K562 (cell line): ENCODE data around the gene MYO15A. TPM values are rescaled to one million over a fixed set of nuclear protein-coding genes. Genes with fewer than 3 reads are reported as not detected.

ENCODE experiments used
- ATAC-seq: fragments of 200-7000 bp; cut with Tn5 transposase; 3 replicates; pipeline ENCODE4 v1.9.1; 2020; ENCODE audit warnings: moderate library complexity
- BruUV-seq: library from RNA; stranded (reverse); fragments of 400-500 nt; replicated peaks from 2 replicates; lab custom pipeline; 2021; lab: Mats Ljungman, UMichigan
- CTCF ChIA-PET: fragments of 300-600 bp; formaldehyde crosslinking; extraction: SDS; loops from one replicate; lab custom pipeline; 2021; ENCODE audit warnings: low intra/inter-chr PET ratio; lab: Yijun Ruan, JAX
- POLR2A ChIA-PET: fragments of 300-600, 350-650 bp; sonication (Branson Sonifier 250); formaldehyde crosslinking; extraction: SDS; loops from one replicate; lab custom pipeline; 2021; ENCODE audit warnings: antibody characterized with exemption, inconsistent platforms; lab: Yijun Ruan, JAX
- DNase-seq, 4 experiments: peaks; one replicate each; pipeline versions ENCODE4 v3.0.0 to v3.0.0-alpha.2; 2011 to 2018; ENCODE audit warnings: low spot score in 3 of 4, mixed read lengths in 3 of 4; ENCODE audit errors: extremely low read depth in 1 of 4
- FAIRE-seq: peaks from 2 replicates; lab custom pipeline; 2011; peaks lifted over from hg19 to GRCh38; lab: Jason Lieb, UNC
- H2AFZ ChIP-seq: 2 replicates; pipeline ENCODE4 v1.6.0; 2011; ENCODE audit warnings: low read depth, low read length, control low read depth, inconsistent platforms
- H3K27ac ChIP-seq: fragments of 200-600 bp; 3 replicates; pipeline ENCODE4 v1.8.0; 2011; ENCODE audit warnings: low read depth, mild to moderate bottlenecking, control low read depth, inconsistent platforms, low read length, moderate library complexity, mixed read lengths; ENCODE audit errors: extremely low read depth
- H3K27me3 ChIP-seq, 2 experiments: fragments of 300-600 bp in 1 of 2; 2 replicates in 1 of 2; 3 replicates in 1 of 2; pipeline versions ENCODE4 v1.6.0 to v1.8.0; 2011; ENCODE audit warnings: inconsistent platforms in 2 of 2, low read length in 2 of 2, mild to moderate bottlenecking in 1 of 2, mixed read lengths in 1 of 2, moderate library complexity in 1 of 2; ENCODE audit not compliant: control insufficient read depth in 2 of 2, insufficient read depth in 2 of 2
- H3K36me3 ChIP-seq: fragments of 300-600 bp; 3 replicates; pipeline ENCODE4 v1.8.0; 2011; ENCODE audit warnings: mild to moderate bottlenecking, low read length, inconsistent platforms; ENCODE audit not compliant: control insufficient read depth, insufficient read depth
- H3K4me1 ChIP-seq, 2 experiments: fragments of 200-600 bp in 1 of 2; replicated peaks in 1 of 2; 2 replicates in 1 of 2; 3 replicates in 1 of 2; pipeline versions ENCODE4 v1.5.1 to v1.8.0; 2011; ENCODE audit warnings: inconsistent platforms in 2 of 2, low read length in 2 of 2, mild to moderate bottlenecking in 1 of 2, mixed read lengths in 1 of 2, moderate library complexity in 1 of 2; ENCODE audit not compliant: control insufficient read depth in 2 of 2, insufficient read depth in 2 of 2
- H3K4me2 ChIP-seq: 2 replicates; pipeline ENCODE4 v1.6.1; 2011; ENCODE audit warnings: low read length, control low read depth, inconsistent platforms, mixed read lengths; ENCODE audit not compliant: insufficient read depth
- H3K4me3 ChIP-seq: fragments of 200-600 bp; sonication (generic), shearing (Covaris generic); 2 replicates; pipeline ENCODE4 v1.5.1; 2016; ENCODE audit warnings: control low read depth, inconsistent platforms
- H3K79me2 ChIP-seq: fragments of 200-600 bp; 3 replicates; pipeline ENCODE4 v1.8.0; 2011; ENCODE audit warnings: low read length, inconsistent platforms; ENCODE audit not compliant: control insufficient read depth, insufficient read depth
- H3K9ac ChIP-seq, 2 experiments: 2 replicates each; pipeline versions ENCODE4 v1.6.0 to v1.6.1; 2011; ENCODE audit warnings: low read depth in 2 of 2, low read length in 2 of 2, control low read depth in 1 of 2, inconsistent platforms in 1 of 2, mild to moderate bottlenecking in 1 of 2, mixed read lengths in 1 of 2; ENCODE audit not compliant: insufficient read depth in 1 of 2
- H3K9me1 ChIP-seq: one replicate; pipeline ENCODE4 v1.6.0; 2011; ENCODE audit warnings: inconsistent platforms, mild to moderate bottlenecking, low read length, moderate library complexity; ENCODE audit not compliant: control insufficient read depth, insufficient read depth
- H3K9me3 ChIP-seq: replicated peaks from 2 replicates; pipeline ENCODE4 v1.5.1; 2011; ENCODE audit warnings: low read depth, low read length, inconsistent platforms; ENCODE audit not compliant: control insufficient read depth, insufficient read depth
- H4K20me1 ChIP-seq: replicated peaks from 2 replicates; pipeline ENCODE4 v1.6.1; 2011; ENCODE audit warnings: low read length, inconsistent platforms, mixed read lengths; ENCODE audit not compliant: control insufficient read depth, insufficient read depth
- BCL6 ChIP-seq: fragments of 250-450 bp; sonication (Bioruptor Pico); IDR thresholded peaks from 2 replicates; pipeline ENCODE4 v1.4.0; 2020
- CBFB ChIP-seq: sonication (generic); formaldehyde crosslinking; IDR thresholded peaks from 2 replicates; pipeline ENCODE4 v1.4.0; 2020; ENCODE audit warnings: mild to moderate bottlenecking, missing genetic modification reagents
- DDX20 ChIP-seq: fragments of 450-650 bp; IDR thresholded peaks from 2 replicates; pipeline ENCODE4 v1.6.1; 2016; ENCODE audit warnings: missing genetic modification characterization, low read depth, mild to moderate bottlenecking, missing compliant biosample characterization, moderate library complexity
- ETV6 ChIP-seq, 3 experiments: fragments of 150-350 bp in 1 of 3; sonication (generic) in 1 of 3; formaldehyde crosslinking in 1 of 3; IDR thresholded peaks; 2 replicates each; pipeline versions ENCODE4 v1.6.1 to v1.8.0; 2014 to 2022; ENCODE audit warnings: borderline replicate concordance in 2 of 3, low read depth in 2 of 3, antibody characterized with exemption in 1 of 3, low read length in 1 of 3, mild to moderate bottlenecking in 1 of 3, missing genetic modification reagents in 1 of 3
- MECOM ChIP-seq: fragments of 250-450 bp; sonication (Bioruptor Pico); IDR thresholded peaks from 2 replicates; pipeline ENCODE4 v1.8.0; 2022; ENCODE audit warnings: inconsistent platforms
- NFIX ChIP-seq: fragments of 250-450 bp; sonication (Bioruptor Pico); IDR thresholded peaks from 2 replicates; pipeline ENCODE4 v1.4.0; 2020; ENCODE audit warnings: low read depth, mild to moderate bottlenecking, moderate library complexity
- TCFL5 ChIP-seq: fragments of 250-450 bp; sonication (Bioruptor Pico); conservative IDR thresholded peaks from 2 replicates; pipeline ENCODE4 v1.6.1; 2021; ENCODE audit warnings: mild to moderate bottlenecking, moderate library complexity, matching md5 sums
- U2AF1 ChIP-seq: fragments of 200-400 bp; formaldehyde crosslinking; optimal IDR thresholded peaks from 2 replicates; pipeline ENCODE3; 2017; ENCODE audit warnings: mild to moderate bottlenecking, low read depth, low read length, moderate library complexity
- U2AF2 ChIP-seq: fragments of 200-400 bp; formaldehyde crosslinking; optimal IDR thresholded peaks from 2 replicates; pipeline ENCODE3; 2017; ENCODE audit warnings: low read depth, mild to moderate bottlenecking, low read length
- ZNF217 ChIP-seq: sonication (generic); formaldehyde crosslinking; IDR thresholded peaks from 2 replicates; pipeline ENCODE4 v1.8.0; 2022; ENCODE audit warnings: mild to moderate bottlenecking, missing genetic modification reagents
- ZNF561 ChIP-seq: fragments of 450-650 bp; formaldehyde crosslinking; conservative IDR thresholded peaks from 2 replicates; pipeline ENCODE4 v1.4.0; 2020; ENCODE audit warnings: mild to moderate bottlenecking, moderate library complexity
- WGBS: fragments of 100-300 bp; shearing (Covaris generic); methylation state at CpG from one replicate; pipeline ENCODE4 v1.1.6; 2016; ENCODE audit warnings: low coverage, mixed read lengths; ENCODE audit not compliant: insufficient coverage; ENCODE audit errors: missing lambda C conversion rate; 5-methylcytosine and 5-hydroxymethylcytosine counted together
- in situ Hi-C: fragments of 300-500 bp; cut with MboI; formaldehyde crosslinking; loops from 4 replicates; pipeline ENCODE4 v1.15.0; 2018; ENCODE audit warnings: inconsistent platforms, mixed read lengths
- intact Hi-C: fragments of 100-400 bp; cut with micrococcal nuclease; formaldehyde crosslinking; loops from 2 replicates; pipeline ENCODE4 v1.14.2; 2022
- polyA plus RNA-seq, 8 experiments: library from polyadenylated mRNA; depleted of rRNA in 4 of 8; stranded (reverse) in 5 of 8; unstranded in 3 of 8; fragments of >200 nt; fragmentation: Nextera tagmentation in 2 of 8; fragmentation: Illumina TruSeq in 1 of 8; extraction: Ambion mirVana in 2 of 8; extraction: Trizol in 1 of 8; gene quantifications; 2 replicates each; pipeline versions ENCODE4 v1.2.1 to v1.2.3, GENCODE V29; 2011 to 2014; ENCODE audit warnings: inconsistent platforms in 1 of 8, missing spikeins in 1 of 8
- total RNA-seq, 7 experiments: library from RNA; depleted of rRNA in 6 of 7; stranded (reverse); fragments of >200 nt in 6 of 7; fragmentation: Illumina TruSeq in 2 of 7; extraction: Trizol in 2 of 7; gene quantifications; 2 replicates each; pipeline versions ENCODE4 v1.2.1 to v1.2.3, GENCODE V29; 2011 to 2021; ENCODE audit warnings: low replicate concordance in 1 of 7
- TF ChIP-seq, protein P1 (sequence below), 2 experiments: IDR thresholded peaks in 1 of 2; conservative IDR thresholded peaks in 1 of 2; 2 replicates each; pipeline ENCODE4 v1.6.1; 2016; ENCODE audit warnings: low read depth in 2 of 2, mild to moderate bottlenecking in 1 of 2, missing compliant biosample characterization in 1 of 2, missing genetic modification characterization in 1 of 2, moderate library complexity in 1 of 2
- TF ChIP-seq, protein P2 (sequence below): fragments of 450-650 bp; IDR thresholded peaks from 2 replicates; pipeline ENCODE4 v1.6.1; 2014; ENCODE audit warnings: low read depth, mild to moderate bottlenecking, moderate library complexity, borderline replicate concordance
- TF ChIP-seq, protein P3 (sequence below): sonication (generic); formaldehyde crosslinking; IDR thresholded peaks from 2 replicates; pipeline ENCODE4 v1.8.1; 2023; ENCODE audit warnings: mild to moderate bottlenecking, missing genetic modification reagents

Gene MYO15A
- total and polyA plus RNA-seq, 9 of the 15 experiments (the other 6 are each of a cell fraction or from before 2014, with no cell fraction given) = 0.05 to 0.88 (median 0.14) TPM; not detected in 1

DNA sequence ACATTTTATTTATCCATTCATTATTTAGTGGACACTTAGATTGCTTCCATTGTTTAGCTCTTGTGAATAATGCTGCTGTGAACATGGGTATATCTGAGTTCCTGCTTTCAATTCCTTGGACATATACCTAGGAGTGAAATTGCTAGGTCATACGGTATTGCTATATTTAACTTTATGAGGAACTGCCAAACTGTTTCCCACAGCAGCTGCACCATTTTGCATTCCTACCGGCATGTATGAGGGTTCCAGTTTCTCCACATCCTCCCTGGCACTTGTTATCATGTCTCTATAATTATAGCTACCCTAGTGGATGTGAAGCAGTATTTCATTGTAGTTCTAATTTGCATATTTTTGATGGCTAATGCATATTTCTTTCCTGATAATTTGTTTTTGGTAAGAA is 44.5 kb upstream of the MYO15A start:
- no peaks in the 10 kb centered on the region for H3K9me3 ChIP-seq
- no peaks in the 10 kb centered on the region for H3K9me1 ChIP-seq
- no peaks in the 10 kb centered on the region for H3K79me2 ChIP-seq
- no peak overlapping the region for H2AFZ ChIP-seq
- BruUV-seq = no TSS peak
- ATAC-seq = no peak
- FAIRE-seq = no peak
- in situ Hi-C loops (no loop called here), intact Hi-C loops (no loop called here)
- H3K4me1 ChIP-seq = peaks cover 0 to 4% of the 10 kb centered on the region in 2 experiments; a peak in 3 of 5 replicates
- WGBS = 57% methylated on average over 2 of the region's 2 CpGs
- DNase-seq = no peak
- peaks cover 33% of the 10 kb centered on the region; the same call in 2 of the 3 replicates for H3K36me3 ChIP-seq
- no peak overlapping the region for H3K4me2 ChIP-seq
- no peak overlapping the region for H3K4me3 ChIP-seq
- ChIA-PET POLR2A (no interaction called here), CTCF (no interaction called here)
- no peak overlapping the region for H3K27ac ChIP-seq
- no peak overlapping the region for H3K9ac ChIP-seq
- no peaks in the 10 kb centered on the region for H3K27me3 ChIP-seq
- no peaks in the 10 kb centered on the region for H4K20me1 ChIP-seq
- TF ChIP-seq U2AF2 (no peak), U2AF1 (no peak), NFIX (CRISPR knock-in tag) (no peak), MECOM (no peak), BCL6 (CRISPR knock-in tag) (no peak), ZNF561 (CRISPR knock-in tag) (no peak), ETV6 (IDR thresholded peaks at IDR 0.05; ENCODE audit: borderline replicate concordance in 1 of 2, low read depth in 2 of 2, low read length in 1 of 2) (no peak), ETV6 (CRISPR knock-in tag; IDR thresholded peaks at IDR 0.05; ENCODE audit: borderline replicate concordance) (no peak), ZNF217 (CRISPR knock-in tag) (no peak), CBFB (CRISPR knock-in tag) (no peak), DDX20 (no peak), TCFL5 (CRISPR knock-in tag) (no peak)
- TF ChIP-seq, protein P1, sequence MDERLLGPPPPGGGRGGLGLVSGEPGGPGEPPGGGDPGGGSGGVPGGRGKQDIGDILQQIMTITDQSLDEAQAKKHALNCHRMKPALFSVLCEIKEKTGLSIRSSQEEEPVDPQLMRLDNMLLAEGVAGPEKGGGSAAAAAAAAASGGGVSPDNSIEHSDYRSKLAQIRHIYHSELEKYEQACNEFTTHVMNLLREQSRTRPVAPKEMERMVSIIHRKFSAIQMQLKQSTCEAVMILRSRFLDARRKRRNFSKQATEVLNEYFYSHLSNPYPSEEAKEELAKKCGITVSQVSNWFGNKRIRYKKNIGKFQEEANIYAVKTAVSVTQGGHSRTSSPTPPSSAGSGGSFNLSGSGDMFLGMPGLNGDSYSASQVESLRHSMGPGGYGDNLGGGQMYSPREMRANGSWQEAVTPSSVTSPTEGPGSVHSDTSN (CRISPR knock-in tag; IDR thresholded peaks at IDR 0.05; ENCODE audit: low read depth) = no peak
- TF ChIP-seq, protein P1 (tag; conservative IDR thresholded peaks at IDR 0.05; ENCODE audit: low read depth) = no peak
- TF ChIP-seq, protein P2, sequence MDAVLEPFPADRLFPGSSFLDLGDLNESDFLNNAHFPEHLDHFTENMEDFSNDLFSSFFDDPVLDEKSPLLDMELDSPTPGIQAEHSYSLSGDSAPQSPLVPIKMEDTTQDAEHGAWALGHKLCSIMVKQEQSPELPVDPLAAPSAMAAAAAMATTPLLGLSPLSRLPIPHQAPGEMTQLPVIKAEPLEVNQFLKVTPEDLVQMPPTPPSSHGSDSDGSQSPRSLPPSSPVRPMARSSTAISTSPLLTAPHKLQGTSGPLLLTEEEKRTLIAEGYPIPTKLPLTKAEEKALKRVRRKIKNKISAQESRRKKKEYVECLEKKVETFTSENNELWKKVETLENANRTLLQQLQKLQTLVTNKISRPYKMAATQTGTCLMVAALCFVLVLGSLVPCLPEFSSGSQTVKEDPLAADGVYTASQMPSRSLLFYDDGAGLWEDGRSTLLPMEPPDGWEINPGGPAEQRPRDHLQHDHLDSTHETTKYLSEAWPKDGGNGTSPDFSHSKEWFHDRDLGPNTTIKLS = no peak
- TF ChIP-seq, protein P3, sequence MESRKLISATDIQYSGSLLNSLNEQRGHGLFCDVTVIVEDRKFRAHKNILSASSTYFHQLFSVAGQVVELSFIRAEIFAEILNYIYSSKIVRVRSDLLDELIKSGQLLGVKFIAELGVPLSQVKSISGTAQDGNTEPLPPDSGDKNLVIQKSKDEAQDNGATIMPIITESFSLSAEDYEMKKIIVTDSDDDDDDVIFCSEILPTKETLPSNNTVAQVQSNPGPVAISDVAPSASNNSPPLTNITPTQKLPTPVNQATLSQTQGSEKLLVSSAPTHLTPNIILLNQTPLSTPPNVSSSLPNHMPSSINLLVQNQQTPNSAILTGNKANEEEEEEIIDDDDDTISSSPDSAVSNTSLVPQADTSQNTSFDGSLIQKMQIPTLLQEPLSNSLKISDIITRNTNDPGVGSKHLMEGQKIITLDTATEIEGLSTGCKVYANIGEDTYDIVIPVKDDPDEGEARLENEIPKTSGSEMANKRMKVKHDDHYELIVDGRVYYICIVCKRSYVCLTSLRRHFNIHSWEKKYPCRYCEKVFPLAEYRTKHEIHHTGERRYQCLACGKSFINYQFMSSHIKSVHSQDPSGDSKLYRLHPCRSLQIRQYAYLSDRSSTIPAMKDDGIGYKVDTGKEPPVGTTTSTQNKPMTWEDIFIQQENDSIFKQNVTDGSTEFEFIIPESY (CRISPR knock-in tag) = no peak
